Measurements from ENCODE around the gene SSBP4.
A peak's percentile ranks its signal among the peaks of the same experiment; 100 is the strongest.

DNA sequence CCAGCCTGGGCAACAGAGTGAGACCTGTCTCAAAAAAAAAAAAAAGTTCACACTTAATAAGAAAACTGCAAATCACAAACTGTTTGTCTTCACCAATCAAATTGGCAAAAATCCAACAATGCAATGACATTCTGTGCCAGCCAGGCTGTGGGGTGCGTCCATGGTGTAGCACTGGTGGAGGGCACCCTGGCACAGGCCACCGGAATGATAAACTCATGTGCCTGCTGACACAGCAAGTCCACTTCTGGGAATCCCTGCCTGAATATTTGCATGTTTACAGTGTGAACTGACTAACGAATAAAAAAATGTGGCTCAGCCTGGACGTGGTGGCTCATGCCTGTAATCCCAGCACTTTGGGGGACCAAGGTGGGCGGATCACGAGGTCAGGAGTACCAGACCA lies 20.2 kb upstream of the SSBP4 start:
- TF ChIP-seq, protein P1, sequence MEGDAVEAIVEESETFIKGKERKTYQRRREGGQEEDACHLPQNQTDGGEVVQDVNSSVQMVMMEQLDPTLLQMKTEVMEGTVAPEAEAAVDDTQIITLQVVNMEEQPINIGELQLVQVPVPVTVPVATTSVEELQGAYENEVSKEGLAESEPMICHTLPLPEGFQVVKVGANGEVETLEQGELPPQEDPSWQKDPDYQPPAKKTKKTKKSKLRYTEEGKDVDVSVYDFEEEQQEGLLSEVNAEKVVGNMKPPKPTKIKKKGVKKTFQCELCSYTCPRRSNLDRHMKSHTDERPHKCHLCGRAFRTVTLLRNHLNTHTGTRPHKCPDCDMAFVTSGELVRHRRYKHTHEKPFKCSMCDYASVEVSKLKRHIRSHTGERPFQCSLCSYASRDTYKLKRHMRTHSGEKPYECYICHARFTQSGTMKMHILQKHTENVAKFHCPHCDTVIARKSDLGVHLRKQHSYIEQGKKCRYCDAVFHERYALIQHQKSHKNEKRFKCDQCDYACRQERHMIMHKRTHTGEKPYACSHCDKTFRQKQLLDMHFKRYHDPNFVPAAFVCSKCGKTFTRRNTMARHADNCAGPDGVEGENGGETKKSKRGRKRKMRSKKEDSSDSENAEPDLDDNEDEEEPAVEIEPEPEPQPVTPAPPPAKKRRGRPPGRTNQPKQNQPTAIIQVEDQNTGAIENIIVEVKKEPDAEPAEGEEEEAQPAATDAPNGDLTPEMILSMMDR (IDR thresholded peaks at IDR 0.05) = peak in 1 of 6 experiments; percentile 7
- TF ChIP-seq POLR2A (IDR thresholded peaks at IDR 0.05) = no peak
